ENCODE results near the gene ZCCHC14.

Gene ZCCHC14

DNA sequence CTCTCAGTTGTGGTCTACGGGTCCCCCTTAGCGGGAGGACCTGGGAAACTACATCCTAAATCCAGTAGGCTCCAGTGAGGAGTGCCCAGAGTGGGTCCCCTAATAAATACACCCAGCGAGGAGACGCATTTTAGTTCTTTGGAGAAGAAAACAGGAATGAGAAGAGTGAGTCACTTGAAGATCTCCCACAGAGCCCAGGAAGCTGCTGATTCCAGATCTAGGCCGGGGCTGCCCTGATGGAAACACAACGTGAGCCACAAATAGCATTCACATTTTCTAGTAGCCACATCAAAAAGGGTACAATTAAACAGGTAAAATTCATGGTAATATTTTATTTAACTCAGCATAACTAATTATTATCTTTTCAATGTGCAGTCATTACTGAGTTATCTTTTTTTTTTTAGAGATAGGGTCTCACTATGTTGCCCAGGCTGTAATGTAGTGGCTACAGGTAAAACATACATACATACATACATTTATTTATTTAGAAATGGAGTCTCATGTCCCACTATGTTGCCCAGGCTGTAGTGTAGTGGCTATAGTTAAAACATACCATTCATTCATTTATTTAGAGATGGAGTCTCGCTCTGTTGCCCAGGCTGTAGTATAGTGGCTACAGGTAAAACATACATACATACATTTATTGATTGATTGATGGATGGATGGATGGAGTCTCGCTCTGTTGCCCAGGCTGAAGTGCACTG is 130.8 kb downstream of the ZCCHC14 start:
- DNase-seq (ENCODE audit: low read depth): no peak

DNA sequence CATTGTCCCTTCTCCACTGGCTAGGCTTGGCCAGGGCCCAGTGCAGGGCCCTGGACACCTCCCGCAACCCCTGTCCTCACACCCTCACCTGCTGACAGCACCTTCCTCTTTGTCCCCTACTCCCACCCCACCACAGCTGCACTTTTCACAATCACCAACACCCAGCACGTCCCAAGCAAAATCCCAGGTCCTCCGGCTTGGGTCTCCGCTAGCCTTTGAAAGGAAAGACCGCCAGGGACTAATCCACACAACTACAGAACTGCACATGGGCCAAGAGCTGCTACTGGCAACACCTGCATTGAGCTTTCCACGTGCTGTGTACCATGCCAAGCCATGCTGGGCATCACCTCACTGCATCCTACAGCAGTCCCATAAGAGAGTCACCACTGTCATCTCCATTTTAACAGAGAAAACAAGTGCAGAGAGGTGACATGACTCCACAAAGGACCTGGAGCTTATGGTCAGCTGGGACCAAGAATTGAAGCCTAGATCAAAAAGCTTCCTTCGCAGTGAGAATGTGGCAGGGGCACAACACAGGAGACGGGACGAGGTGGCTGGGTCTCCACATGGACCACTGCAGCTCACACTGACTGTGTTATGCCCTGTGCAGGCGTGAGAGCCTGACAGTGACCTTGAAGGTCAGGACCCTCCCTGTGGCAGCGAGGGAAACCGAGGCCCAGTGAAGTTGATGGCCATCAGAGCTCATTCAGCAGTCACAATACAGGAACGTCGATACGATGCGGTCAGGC is 131.8 kb downstream of the ZCCHC14 start:
- DNase-seq (ENCODE audit: low read depth): no peak

DNA sequence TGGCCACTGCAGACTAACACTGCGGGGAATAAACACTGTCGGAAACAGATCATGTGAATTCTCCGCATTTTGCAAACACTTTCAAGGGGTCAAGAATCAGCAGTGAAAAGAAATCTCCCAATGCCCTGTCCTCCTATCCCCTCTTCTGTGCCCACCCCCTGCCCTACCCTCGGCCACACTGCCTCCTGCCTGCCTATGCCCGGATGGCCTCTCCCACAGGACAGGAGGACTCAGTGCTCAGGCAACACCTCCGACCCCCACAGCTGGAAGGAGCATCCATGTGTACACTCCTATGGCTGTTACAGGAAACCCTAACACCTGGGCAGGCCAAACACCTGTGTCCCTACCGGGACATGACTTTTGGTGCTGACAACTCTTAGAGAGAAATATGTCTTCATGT is 133.7 kb downstream of the ZCCHC14 start:
- no peak for DNase-seq (ENCODE audit: low read depth)

DNA sequence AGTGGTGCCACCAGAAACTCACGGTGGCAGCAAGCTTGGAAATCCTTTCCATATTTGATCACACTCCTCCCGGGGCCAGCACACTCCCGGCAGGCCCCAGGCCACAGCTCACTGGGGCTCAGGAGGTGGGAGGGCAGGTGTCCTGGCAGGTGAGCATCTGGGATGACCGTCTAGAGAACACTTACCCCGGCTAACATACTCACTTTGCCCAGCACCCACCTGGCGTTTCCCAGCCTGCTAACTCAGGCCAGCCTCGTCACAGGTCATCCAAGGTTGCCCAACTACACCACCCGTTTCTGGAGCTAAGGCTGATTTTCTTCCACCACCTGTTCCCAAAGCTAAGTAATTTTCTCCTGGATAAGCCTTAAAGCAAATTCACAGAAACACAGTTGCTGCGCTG is 134.1 kb downstream of the ZCCHC14 start:
- no peak for DNase-seq (ENCODE audit: low read depth)

DNA sequence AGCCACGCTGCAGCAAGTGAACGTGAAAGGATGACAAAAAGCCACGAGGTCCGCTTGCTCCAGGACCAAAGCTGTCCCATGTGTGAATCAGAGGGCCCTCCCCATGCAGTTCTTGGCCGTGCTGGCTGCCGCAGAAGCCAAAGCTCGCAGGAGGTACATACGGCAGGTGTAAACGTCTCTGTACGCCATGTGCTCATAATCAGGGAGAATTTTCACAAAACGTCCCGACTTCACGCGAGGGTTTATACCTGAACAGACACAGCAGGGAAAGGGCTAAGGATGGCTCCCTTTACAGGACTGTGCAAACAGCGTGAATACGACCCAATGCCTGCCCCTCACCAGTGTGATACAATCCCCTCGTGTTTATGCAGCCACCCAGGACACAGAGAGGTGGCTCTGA is 134.6 kb downstream of the ZCCHC14 start:
- no peak for DNase-seq (ENCODE audit: low read depth)

DNA sequence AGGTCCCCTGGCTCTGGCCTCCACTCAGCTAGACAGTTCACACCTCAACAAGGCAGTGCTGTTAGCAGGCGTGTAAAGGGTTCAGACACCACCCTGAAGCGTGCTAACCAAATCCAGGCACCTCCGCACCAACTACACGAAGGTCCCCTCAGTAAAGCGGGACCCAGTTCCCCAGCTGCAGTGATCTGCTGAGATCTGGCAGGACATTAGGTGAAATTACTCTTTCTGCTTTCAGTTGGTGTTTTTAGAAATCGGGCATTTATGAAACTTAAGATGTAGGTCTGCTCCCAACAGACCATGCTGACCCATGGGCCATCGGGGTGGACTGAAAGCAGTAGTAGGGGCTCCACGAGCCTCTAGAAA is 136.4 kb downstream of the ZCCHC14 start:
- DNase-seq (ENCODE audit: low read depth): no peak
